Neuron (in vitro differentiated cells): Measurements from ENCODE around the gene ZNF777.

Experiments
- H2AFZ ChIP-seq: one replicate; pipeline ENCODE4 v1.6.1; 2013; ENCODE audit warnings: low read depth, mild to moderate bottlenecking, inconsistent platforms, low read length, moderate library complexity
- H3K27me3 ChIP-seq: one replicate; pipeline ENCODE4 v1.6.1; 2013; ENCODE audit warnings: low read length; ENCODE audit not compliant: insufficient read depth
- H3K36me3 ChIP-seq: one replicate; pipeline ENCODE4 v1.6.1; 2013; ENCODE audit warnings: low read length; ENCODE audit not compliant: insufficient read depth
- H3K4me1 ChIP-seq: one replicate; pipeline ENCODE4 v1.6.1; 2013; ENCODE audit warnings: low read length; ENCODE audit not compliant: insufficient read depth
- H3K4me3 ChIP-seq: 2 replicates; pipeline ENCODE4 v1.5.1; 2013; ENCODE audit warnings: mild to moderate bottlenecking, low read length, moderate library complexity
- H3K9me3 ChIP-seq: one replicate; pipeline ENCODE4 v1.6.1; 2013; ENCODE audit warnings: low read length

ZNF777 gene

GRCh38 chr7:149432121-149432691 is 28.7 kb downstream of the ZNF777 start:
- Histone ChIP-seq H2AFZ (no peak overlapping the region), H3K4me1 (peaks cover 2% of the 10 kb centered on the region), H3K9me3 (peaks cover 8% of the 10 kb centered on the region), H3K4me3 (no peak overlapping the region), H3K27me3 (no peaks in the 10 kb centered on the region), H3K36me3 (peaks cover 61% of the 10 kb centered on the region)

- H3K4me1 ChIP-seq: peaks cover 7% of the 10 kb centered on the region
- H2AFZ ChIP-seq: no peak overlapping the region
- peaks cover 8% of the 10 kb centered on the region for H3K9me3 ChIP-seq
- H3K4me3 ChIP-seq: no peak overlapping the region
- H3K36me3 ChIP-seq: peaks cover 55% of the 10 kb centered on the region
- no peaks in the 10 kb centered on the region for H3K27me3 ChIP-seq
Measured at GRCh38 chr7:149431486-149432120, 29.3 kb downstream of the ZNF777 start.

GRCh38 chr7:149430192-149430591 is 30.7 kb downstream of the ZNF777 start:
- no peak overlapping the region for H2AFZ ChIP-seq
- peaks cover 8% of the 10 kb centered on the region for H3K9me3 ChIP-seq
- H3K4me1 ChIP-seq: peaks cover 7% of the 10 kb centered on the region
- H3K36me3 ChIP-seq: peaks cover 43% of the 10 kb centered on the region
- H3K4me3 ChIP-seq: no peak overlapping the region
- no peaks in the 10 kb centered on the region for H3K27me3 ChIP-seq

GRCh38 chr7:149427893-149428292 is 33.0 kb downstream of the ZNF777 start:
- Histone ChIP-seq H3K4me3 (no peak overlapping the region), H3K36me3 (peaks cover 28% of the 10 kb centered on the region), H3K4me1 (peaks cover 7% of the 10 kb centered on the region), H2AFZ (no peak overlapping the region), H3K27me3 (no peaks in the 10 kb centered on the region), H3K9me3 (peaks cover 7% of the 10 kb centered on the region)

GRCh38 chr7:149427096-149427680 is 33.7 kb downstream of the ZNF777 start:
- Histone ChIP-seq H3K36me3 (peaks cover 21% of the 10 kb centered on the region), H3K4me3 (no peak overlapping the region), H3K4me1 (peaks cover 7% of the 10 kb centered on the region), H3K9me3 (peaks cover 3% of the 10 kb centered on the region), H2AFZ (no peak overlapping the region), H3K27me3 (no peaks in the 10 kb centered on the region)

GRCh38 chr7:149423449-149424110 is 37.3 kb downstream of the ZNF777 start:
- Histone ChIP-seq H3K36me3 (no peaks in the 10 kb centered on the region), H2AFZ (no peak overlapping the region), H3K27me3 (no peaks in the 10 kb centered on the region), H3K4me1 (peaks cover 7% of the 10 kb centered on the region), H3K4me3 (no peak overlapping the region), H3K9me3 (no peaks in the 10 kb centered on the region)

GRCh38 chr7:149422914-149423301 is 38.0 kb downstream of the ZNF777 start:
- H3K4me3 ChIP-seq: no peak overlapping the region
- no peaks in the 10 kb centered on the region for H3K27me3 ChIP-seq
- no peak overlapping the region for H2AFZ ChIP-seq
- H3K9me3 ChIP-seq: no peaks in the 10 kb centered on the region
- H3K36me3 ChIP-seq: no peaks in the 10 kb centered on the region
- peaks cover 7% of the 10 kb centered on the region for H3K4me1 ChIP-seq

- H3K36me3 ChIP-seq: no peaks in the 10 kb centered on the region
- no peaks in the 10 kb centered on the region for H3K9me3 ChIP-seq
- H3K27me3 ChIP-seq: no peaks in the 10 kb centered on the region
- no peak overlapping the region for H2AFZ ChIP-seq
- peaks cover 7% of the 10 kb centered on the region for H3K4me1 ChIP-seq
- H3K4me3 ChIP-seq: peak overlapping the region; percentile 12
Measured at GRCh38 chr7:149422162-149422913, 38.5 kb downstream of the ZNF777 start.

- no peak overlapping the region for H3K4me3 ChIP-seq
- no peaks in the 10 kb centered on the region for H3K4me1 ChIP-seq
- H3K9me3 ChIP-seq: no peaks in the 10 kb centered on the region
- no peak overlapping the region for H2AFZ ChIP-seq
- H3K27me3 ChIP-seq: no peaks in the 10 kb centered on the region
- no peaks in the 10 kb centered on the region for H3K36me3 ChIP-seq
Measured at GRCh38 chr7:149420006-149420405, 40.9 kb downstream of the ZNF777 start.

- peak overlapping the region; percentile 39 for H3K4me3 ChIP-seq
- peaks cover 4% of the 10 kb centered on the region for H3K27me3 ChIP-seq
- peak overlapping the region; percentile 42 for H2AFZ ChIP-seq
- no peaks in the 10 kb centered on the region for H3K4me1 ChIP-seq
- H3K36me3 ChIP-seq: no peaks in the 10 kb centered on the region
- no peaks in the 10 kb centered on the region for H3K9me3 ChIP-seq
Measured at GRCh38 chr7:149415391-149416071, 45.3 kb downstream of the ZNF777 start.

- peaks cover 4% of the 10 kb centered on the region for H3K27me3 ChIP-seq
- H3K4me1 ChIP-seq: no peaks in the 10 kb centered on the region
- H2AFZ ChIP-seq: peak overlapping the region; percentile 42
- H3K9me3 ChIP-seq: peaks cover 1% of the 10 kb centered on the region
- no peaks in the 10 kb centered on the region for H3K36me3 ChIP-seq
- peak overlapping the region; percentile 39 for H3K4me3 ChIP-seq
Measured at GRCh38 chr7:149414745-149415390, 46.0 kb downstream of the ZNF777 start.

GRCh38 chr7:149414171-149414570 is 46.7 kb downstream of the ZNF777 start:
- peaks cover 4% of the 10 kb centered on the region for H3K27me3 ChIP-seq
- no peak overlapping the region for H3K4me3 ChIP-seq
- no peaks in the 10 kb centered on the region for H3K4me1 ChIP-seq
- peak overlapping the region; percentile 42 for H2AFZ ChIP-seq
- H3K9me3 ChIP-seq: peaks cover 2% of the 10 kb centered on the region
- no peaks in the 10 kb centered on the region for H3K36me3 ChIP-seq
